GM12864 (cell line): Measurements from ENCODE around the gene PLEKHA8.
A peak's percentile ranks its signal among the peaks of the same experiment; 100 is the strongest.
"Not testable (repeated sequence)": the region's sequence is repeated elsewhere in the genome, so short reads cannot be mapped to it uniquely, and the experiment has no call there.

ENCODE experiments used
- DNase-seq: peaks from one replicate; pipeline ENCODE4 v3.0.0-alpha.2; 2011; ENCODE audit warnings: low read depth
- H3K4me3 ChIP-seq: 2 replicates; pipeline ENCODE4 v1.5.1; 2011; ENCODE audit warnings: mild to moderate bottlenecking, low read depth, low read length, control low read depth
- CTCF ChIP-seq: IDR thresholded peaks from 2 replicates; pipeline ENCODE4 v1.5.1; 2011; ENCODE audit warnings: low read depth, mild to moderate bottlenecking, moderate library complexity, low read length, control low read depth, inconsistent platforms; ENCODE audit errors: missing control alignments

PLEKHA8 gene

GRCh38 chr7:30057741-30058140 is 29.5 kb downstream of the PLEKHA8 start:
- DNase-seq = no peak
- H3K4me3 ChIP-seq = no peak overlapping the region
- TF ChIP-seq CTCF = no peak

GRCh38 chr7:30061786-30062185 is 33.6 kb downstream of the PLEKHA8 start:
- peak; percentile 55 for TF ChIP-seq CTCF
- H3K4me3 ChIP-seq = not testable (repeated sequence)
- DNase-seq = peak; percentile 13

GRCh38 chr7:30062587-30062986 is 34.4 kb downstream of the PLEKHA8 start:
- DNase-seq = peak; percentile 10
- TF ChIP-seq CTCF = peak; percentile 63
- H3K4me3 ChIP-seq = no peak overlapping the region

GRCh38 chr7:30065746-30066145 is 37.5 kb downstream of the PLEKHA8 start:
- no peak overlapping the region for H3K4me3 ChIP-seq
- no peak for TF ChIP-seq CTCF
- DNase-seq = no peak

- no peak for TF ChIP-seq CTCF
- DNase-seq = no peak
- no peak overlapping the region for H3K4me3 ChIP-seq
Observed at GRCh38 chr7:30066687-30067086, 38.5 kb downstream of the PLEKHA8 start.

- H3K4me3 ChIP-seq = no peak overlapping the region
- TF ChIP-seq CTCF = no peak
- DNase-seq = no peak
Observed at GRCh38 chr7:30068117-30068516, 39.9 kb downstream of the PLEKHA8 start.

GRCh38 chr7:30069096-30069867 is 41.1 kb downstream of the PLEKHA8 start:
- H3K4me3 ChIP-seq = no peak overlapping the region
- no peak for TF ChIP-seq CTCF
- no peak for DNase-seq
